Lower lobe of right lung (tissue), 2 donors: ENCODE measurements around the gene FANCD2. TPM values are rescaled to one million over a fixed set of nuclear protein-coding genes. Genes with fewer than 3 reads are reported as not detected.
A peak's percentile ranks its signal among the peaks of the same experiment; 100 is the strongest.

Experiments
- ATAC-seq, 2 donors: fragments of 200-7000 bp; cut with Tn5 transposase; one replicate each; pipeline ENCODE4 v1.9.1; 2020 to 2022; ENCODE audit warnings: mild to moderate bottlenecking in 2 of 2, moderate library complexity in 2 of 2
- DNase-seq: peaks from one replicate; pipeline ENCODE4 v3.0.0-alpha.2; 2020
- H3K27ac ChIP-seq: fragments of 200-600 bp; one replicate; pipeline ENCODE4 v1.8.0; 2022
- H3K27me3 ChIP-seq: fragments of 200-600 bp; one replicate; pipeline ENCODE4 v1.8.0; 2022; ENCODE audit warnings: low read depth
- H3K36me3 ChIP-seq: fragments of 200-600 bp; one replicate; pipeline ENCODE4 v1.8.0; 2022; ENCODE audit warnings: mild to moderate bottlenecking
- H3K4me1 ChIP-seq: fragments of 200-600 bp; one replicate; pipeline ENCODE4 v1.8.0; 2022
- H3K4me3 ChIP-seq: fragments of 200-600 bp; one replicate; pipeline ENCODE4 v1.8.0; 2022; ENCODE audit warnings: mild to moderate bottlenecking
- H3K9me3 ChIP-seq: fragments of 200-600 bp; one replicate; pipeline ENCODE4 v1.8.0; 2022
- intact Hi-C: fragments of 100-400 bp; cut with DNase I; formaldehyde crosslinking; loops from one replicate; pipeline ENCODE4 v1.11.0; 2022
- total RNA-seq: library from RNA; stranded (reverse); fragmentation: NEBNext Ultra II Directional; extraction: Animal tissue kit (Norgen Biotek cat#: 25700); gene quantifications from one replicate; pipeline ENCODE4 v1.2.1, GENCODE V29; 2021
- TF ChIP-seq, protein P1 (sequence below): fragments of 200-600 bp; IDR thresholded peaks from one replicate; pipeline ENCODE4 v1.8.0; 2022; ENCODE audit warnings: antibody characterized with exemption, mild to moderate bottlenecking
- donor health status: DM: no; HTN: yes; CAD: no; lungs with severe emphysema.

FANCD2 gene
- total RNA-seq, 1 donor from 2014 or later: 6.1 TPM

- no peak for DNase-seq
- H3K36me3 ChIP-seq: no peaks in the 10 kb centered on the region
- peaks cover 4% of the 10 kb centered on the region for H3K27me3 ChIP-seq
- TF ChIP-seq, protein P1, sequence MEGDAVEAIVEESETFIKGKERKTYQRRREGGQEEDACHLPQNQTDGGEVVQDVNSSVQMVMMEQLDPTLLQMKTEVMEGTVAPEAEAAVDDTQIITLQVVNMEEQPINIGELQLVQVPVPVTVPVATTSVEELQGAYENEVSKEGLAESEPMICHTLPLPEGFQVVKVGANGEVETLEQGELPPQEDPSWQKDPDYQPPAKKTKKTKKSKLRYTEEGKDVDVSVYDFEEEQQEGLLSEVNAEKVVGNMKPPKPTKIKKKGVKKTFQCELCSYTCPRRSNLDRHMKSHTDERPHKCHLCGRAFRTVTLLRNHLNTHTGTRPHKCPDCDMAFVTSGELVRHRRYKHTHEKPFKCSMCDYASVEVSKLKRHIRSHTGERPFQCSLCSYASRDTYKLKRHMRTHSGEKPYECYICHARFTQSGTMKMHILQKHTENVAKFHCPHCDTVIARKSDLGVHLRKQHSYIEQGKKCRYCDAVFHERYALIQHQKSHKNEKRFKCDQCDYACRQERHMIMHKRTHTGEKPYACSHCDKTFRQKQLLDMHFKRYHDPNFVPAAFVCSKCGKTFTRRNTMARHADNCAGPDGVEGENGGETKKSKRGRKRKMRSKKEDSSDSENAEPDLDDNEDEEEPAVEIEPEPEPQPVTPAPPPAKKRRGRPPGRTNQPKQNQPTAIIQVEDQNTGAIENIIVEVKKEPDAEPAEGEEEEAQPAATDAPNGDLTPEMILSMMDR: no peak
- H3K27ac ChIP-seq: no peak within 1 kb of the TSS
- no peak within 1 kb of the TSS for H3K4me3 ChIP-seq
- intact Hi-C loops: no loop called here
- peak in 1 of 2 donors; percentile 34 for ATAC-seq
- H3K4me1 ChIP-seq: no peaks in the 10 kb centered on the region
- no peaks in the 10 kb centered on the region for H3K9me3 ChIP-seq
These were observed 81.9 kb downstream of the FANCD2 start, which contains the start of gene FANCD2OS for GRCh38 chr3:10108091-10108490. Gene FANCD2OS (minus strand): TSS chr3:10108255. CDS start chr3:10104774, 3,481 bp downstream.

GRCh38 chr3:10115326-10116137 lies 89.3 kb downstream of the FANCD2 start, which contains the start of gene BRK1:
Gene BRK1 (plus strand): TSS chr3:10115675. CDS start chr3:10115702, 27 bp downstream.
- no peaks in the 10 kb centered on the region for H3K9me3 ChIP-seq
- TF ChIP-seq, protein P1: no peak
- DNase-seq: peak; percentile 98
- intact Hi-C loops: no loop called here
- H3K4me1 ChIP-seq: peaks cover 19% of the 10 kb centered on the region
- H3K36me3 ChIP-seq: peaks cover 8% of the 10 kb centered on the region
- ATAC-seq: peak; percentile 100
- peak within 1 kb of the TSS; percentile 97 for H3K4me3 ChIP-seq
- H3K27me3 ChIP-seq: no peaks in the 10 kb centered on the region
- H3K27ac ChIP-seq: peak within 1 kb of the TSS; percentile 85

DNA sequence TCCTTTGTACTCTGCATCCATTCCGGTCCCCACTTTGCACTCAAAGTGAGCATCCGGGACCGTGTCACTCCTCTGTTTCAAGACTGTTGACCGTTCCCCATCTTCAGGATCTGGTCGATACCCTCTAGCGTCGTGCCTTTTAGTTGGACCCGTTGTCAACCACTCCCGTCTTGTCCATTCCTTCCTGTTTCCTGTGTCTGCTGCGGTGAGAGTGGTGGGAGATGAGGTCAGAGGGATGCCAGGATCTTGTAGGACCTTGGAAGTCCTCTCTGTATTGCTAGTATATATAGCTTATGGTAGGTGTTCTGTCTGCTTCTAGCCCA lies 89.9 kb downstream of the FANCD2 start:
- Histone ChIP-seq H3K4me3 (peak overlapping the region; percentile 97), H3K9me3 (no peaks in the 10 kb centered on the region), H3K27ac (peak overlapping the region; percentile 85), H3K36me3 (peaks cover 13% of the 10 kb centered on the region), H3K4me1 (peaks cover 19% of the 10 kb centered on the region), H3K27me3 (no peaks in the 10 kb centered on the region)
- ATAC-seq: peak; percentile 11 to 30
- TF ChIP-seq, protein P1: no peak
- intact Hi-C loops: no loop called here
- no peak for DNase-seq

DNA sequence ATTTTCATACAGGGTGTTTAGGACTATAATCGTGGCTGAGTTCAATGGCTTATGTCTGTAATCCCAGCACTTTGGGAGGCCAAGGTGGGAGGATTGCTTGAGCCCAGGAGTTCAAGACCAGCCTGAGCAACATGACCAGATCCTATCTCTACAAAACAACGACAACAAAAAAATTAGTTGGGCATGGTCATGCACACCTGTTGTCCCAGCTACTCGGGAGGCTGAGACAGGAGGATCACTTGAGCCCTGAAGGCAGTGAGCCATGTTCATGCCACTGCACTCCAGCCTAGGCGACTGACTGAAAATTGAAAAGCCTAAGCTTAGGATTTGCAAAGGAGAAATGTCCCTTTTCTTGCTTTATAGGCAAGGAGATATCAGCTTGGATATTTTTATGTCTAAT lies 90.7 kb downstream of the FANCD2 start:
- no peaks in the 10 kb centered on the region for H3K9me3 ChIP-seq
- no peaks in the 10 kb centered on the region for H3K27me3 ChIP-seq
- ATAC-seq: no peak
- H3K27ac ChIP-seq: no peak overlapping the region
- H3K4me1 ChIP-seq: peaks cover 19% of the 10 kb centered on the region
- H3K4me3 ChIP-seq: no peak overlapping the region
- TF ChIP-seq, protein P1: no peak
- no peak for DNase-seq
- intact Hi-C loops: no loop called here
- peaks cover 18% of the 10 kb centered on the region for H3K36me3 ChIP-seq

DNA sequence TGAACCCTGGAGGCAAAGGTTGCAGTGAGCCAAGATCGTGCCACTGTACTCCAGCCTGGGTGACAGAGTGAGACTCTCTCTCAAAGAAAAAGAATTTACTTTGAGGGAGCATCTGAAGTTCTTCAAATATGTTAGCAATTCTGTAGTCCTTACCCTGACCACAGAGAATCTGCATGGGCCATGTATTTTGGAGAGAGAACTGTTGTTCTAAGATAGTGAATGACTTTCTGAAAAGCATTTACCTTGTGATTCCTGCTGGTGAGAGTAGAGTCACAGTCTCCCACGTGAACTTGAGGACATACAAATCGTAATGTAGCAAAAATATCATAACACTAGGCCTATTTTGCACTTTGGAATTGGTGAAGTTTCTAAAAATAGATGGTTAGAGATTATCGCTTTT lies 93.1 kb downstream of the FANCD2 start:
- Histone ChIP-seq H3K9me3 (no peaks in the 10 kb centered on the region), H3K4me3 (no peak overlapping the region), H3K27me3 (no peaks in the 10 kb centered on the region), H3K4me1 (peaks cover 19% of the 10 kb centered on the region), H3K36me3 (peaks cover 34% of the 10 kb centered on the region), H3K27ac (no peak overlapping the region)
- DNase-seq (no peak), ATAC-seq (no peak)
- intact Hi-C loops: no loop called here
- TF ChIP-seq, protein P1: no peak
